Skeletal muscle cell (primary cell): ENCODE results near the gene HOXB7.
A peak's percentile ranks its signal among the peaks of the same experiment; 100 is the strongest.

Experiments used
- DNase-seq: peaks from one replicate; pipeline ENCODE4 v3.0.0-alpha.2; 2010; ENCODE audit warnings: low read depth
- H3K4me3 ChIP-seq: 2 replicates; pipeline ENCODE4 v1.5.1; 2011; ENCODE audit warnings: low read depth, mild to moderate bottlenecking, control low read depth, low read length, moderate library complexity

The HOXB7 gene

DNA sequence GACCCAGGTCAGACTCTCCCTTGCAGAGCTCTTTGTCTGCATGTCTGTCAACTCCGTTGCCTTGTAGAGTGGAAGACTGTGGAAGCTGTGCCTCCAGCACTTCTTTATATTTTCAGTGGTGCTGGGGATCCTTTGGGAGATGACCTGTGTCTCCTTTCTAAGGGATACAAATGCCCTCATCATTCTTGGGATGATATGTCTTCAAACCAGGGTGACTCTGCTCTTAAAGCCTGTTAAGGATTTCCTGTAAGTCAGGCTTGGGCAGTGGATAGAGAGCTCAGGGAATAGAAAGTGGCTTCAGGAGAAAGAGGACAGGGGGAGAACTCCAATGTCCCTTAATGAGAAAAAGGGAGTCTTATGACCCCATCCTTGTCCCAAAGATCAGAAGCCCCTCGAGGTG is 22.3 kb downstream of the HOXB7 start:
- DNase-seq = no peak
- peak overlapping the region; percentile 60 for H3K4me3 ChIP-seq

- peak overlapping the region; percentile 60 for H3K4me3 ChIP-seq
- DNase-seq = no peak
Observed at GRCh38 chr17:48588074-48588415, 22.8 kb downstream of the HOXB7 start.

GRCh38 chr17:48587276-48588073 is 23.3 kb downstream of the HOXB7 start:
- no peak for DNase-seq
- peak overlapping the region; percentile 60 for H3K4me3 ChIP-seq

GRCh38 chr17:48586355-48587258 is 24.2 kb downstream of the HOXB7 start:
- peak overlapping the region; percentile 60 for H3K4me3 ChIP-seq
- DNase-seq = no peak

DNA sequence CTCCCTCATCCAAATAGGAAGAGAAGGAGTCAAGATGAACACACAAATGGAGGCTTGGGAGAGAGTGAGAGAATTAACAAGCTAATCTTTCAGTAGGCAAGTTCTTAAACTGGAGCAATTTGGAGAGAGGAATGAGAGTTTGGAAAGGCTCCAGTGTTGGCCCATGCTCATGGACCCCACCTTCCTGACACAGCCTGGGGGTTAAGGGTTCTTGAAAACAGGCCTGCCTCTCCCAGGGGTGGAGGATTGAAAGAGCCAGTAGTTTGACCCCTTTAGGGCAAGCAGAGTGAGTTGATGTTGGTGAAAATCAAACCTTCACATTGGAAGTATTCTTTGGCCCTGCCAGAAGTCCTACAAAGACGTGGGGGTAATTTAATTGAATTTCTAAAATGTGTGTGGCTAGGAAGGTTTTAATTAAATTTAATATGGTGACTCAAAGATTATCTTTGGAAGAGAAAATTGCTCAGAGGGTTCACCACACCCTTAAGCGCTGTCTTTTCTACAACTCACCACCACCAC is 26.5 kb downstream of the HOXB7 start:
- DNase-seq = no peak
- no peak overlapping the region for H3K4me3 ChIP-seq

DNA sequence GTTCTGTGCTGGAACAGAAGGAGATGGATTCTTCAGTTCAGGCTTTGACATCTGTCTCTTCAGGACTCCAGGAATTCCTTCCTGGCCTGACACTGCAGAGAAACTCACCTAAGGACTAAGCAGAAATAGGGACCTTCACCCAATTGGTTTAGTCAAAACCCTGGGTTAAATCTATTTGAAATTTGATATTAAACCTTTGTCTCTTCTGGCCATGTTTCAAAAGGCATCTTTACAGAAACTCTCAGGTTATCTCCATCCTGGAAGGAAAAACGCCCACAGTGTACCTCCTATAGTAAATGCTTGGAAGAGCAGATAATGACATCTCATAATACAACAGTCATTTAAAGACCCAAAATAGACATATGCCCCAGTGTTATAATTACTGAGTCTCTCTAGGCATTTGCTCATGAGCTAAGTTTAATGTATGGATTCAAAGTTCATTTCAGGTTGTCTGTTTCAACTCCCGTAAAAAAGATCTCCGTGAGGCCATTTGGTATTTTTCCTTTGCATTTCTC is 27.1 kb downstream of the HOXB7 start:
- H3K4me3 ChIP-seq = no peak overlapping the region
- DNase-seq = no peak

DNA sequence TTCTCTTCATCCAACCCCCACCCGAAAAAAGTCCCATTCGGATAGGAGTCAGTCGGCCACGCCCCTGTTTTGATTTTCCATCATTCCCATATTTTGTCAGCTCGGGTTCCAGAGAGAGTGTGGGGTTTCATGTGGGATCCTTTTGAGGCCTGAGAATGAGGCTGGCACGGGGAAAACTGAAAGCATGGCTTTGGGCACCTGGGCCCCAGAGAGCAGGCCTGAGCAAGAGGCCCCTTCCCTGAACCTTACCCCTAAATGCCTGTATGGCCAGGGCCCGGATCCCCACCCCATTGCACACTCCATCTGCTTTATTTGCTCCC is 28.1 kb downstream of the HOXB7 start:
- H3K4me3 ChIP-seq = peak overlapping the region; percentile 45
- no peak for DNase-seq

DNA sequence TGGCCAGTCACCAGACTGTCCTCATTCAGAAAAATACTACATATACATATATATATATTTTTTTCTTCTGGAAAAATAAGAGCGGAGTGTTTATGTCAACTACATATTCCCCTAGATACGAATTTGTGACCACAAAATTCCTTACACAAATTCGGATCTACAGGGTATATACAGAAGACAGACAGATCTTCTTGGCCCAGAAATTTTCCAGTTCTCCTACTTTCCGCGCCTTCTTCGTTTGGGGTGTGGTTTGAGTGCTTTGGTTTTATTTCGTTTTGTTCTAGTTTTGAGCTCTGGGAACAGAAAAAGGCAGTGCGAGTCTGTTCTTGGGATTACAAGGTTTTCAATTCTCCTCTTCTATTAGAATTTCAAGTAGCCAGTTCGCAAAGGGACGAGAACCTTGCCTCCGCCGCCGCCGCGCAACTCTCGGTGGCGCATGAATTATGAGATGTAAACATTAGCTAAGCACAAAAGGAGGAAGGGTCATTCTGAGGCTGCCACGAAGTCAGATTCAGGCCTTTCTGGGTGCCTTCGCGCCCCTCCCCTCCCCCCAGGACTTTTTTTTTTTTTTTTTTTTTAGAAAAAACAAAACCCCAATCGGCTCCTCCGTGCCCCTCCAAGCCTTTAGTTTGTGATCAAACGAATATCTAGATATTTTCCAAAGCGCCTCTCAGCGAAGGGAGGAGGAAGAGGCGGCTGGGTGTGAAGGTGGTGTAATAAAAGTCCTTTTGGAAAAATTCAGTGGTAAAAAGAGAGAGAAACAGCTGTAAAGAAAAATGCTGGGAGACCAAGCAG is 30.9 kb downstream of the HOXB7 start:
- no peak overlapping the region for H3K4me3 ChIP-seq
- DNase-seq = no peak

DNA sequence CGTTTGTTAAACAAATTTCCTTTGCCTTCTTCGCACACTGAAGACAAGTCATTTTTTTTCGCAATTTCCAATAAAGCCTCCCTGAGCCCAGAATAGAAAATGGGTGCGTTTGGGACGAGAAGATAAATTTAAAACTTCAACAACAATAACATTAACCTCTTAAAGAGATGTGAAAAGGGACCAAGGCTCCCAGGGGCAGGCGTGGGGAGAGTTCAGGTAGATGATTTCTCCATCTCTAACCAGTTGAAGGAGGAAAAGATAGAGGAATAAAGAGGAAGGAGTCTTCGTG is 31.4 kb downstream of the HOXB7 start:
- no peak for DNase-seq
- H3K4me3 ChIP-seq = peak overlapping the region; percentile 53

DNA sequence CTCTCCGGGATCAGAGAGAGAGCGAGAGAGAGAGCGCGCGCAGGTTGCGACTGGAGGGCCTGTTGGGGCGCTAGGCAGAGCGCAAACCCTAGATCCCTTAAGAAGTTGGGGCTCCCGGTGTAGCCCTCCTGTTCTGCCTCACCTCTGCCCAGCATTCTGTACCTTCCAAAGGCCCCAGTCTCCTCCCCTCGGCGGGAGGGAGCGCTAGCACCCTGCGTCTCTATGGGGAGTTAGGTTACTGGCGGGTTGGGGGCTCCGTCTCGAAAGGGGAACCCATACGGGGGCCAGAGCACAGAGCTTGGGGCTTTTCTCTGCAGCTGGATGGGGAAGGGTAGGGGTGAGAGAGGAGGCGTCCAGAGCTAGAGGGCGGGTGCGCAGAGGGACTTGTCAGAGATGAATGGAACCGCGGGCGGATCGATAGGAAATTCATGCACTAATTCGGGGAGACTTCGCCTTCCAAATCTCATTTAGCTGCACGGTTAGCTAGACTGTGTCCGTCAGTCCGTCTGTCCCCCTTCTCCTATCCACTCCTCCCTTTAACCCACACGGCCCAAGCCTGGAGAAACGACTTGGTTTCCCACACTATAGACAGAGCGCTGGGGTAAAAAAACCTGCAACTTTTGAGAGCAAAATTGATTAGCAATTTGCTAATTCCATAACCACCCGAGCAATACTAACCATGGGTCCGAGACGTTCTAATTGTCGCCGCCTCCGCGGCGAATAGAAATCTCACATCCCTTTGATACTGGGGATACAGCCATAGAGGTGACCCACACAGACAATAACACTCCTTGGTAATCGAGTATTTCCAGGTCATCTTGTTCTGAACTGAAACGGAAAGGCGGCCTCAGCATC is 32.0 kb downstream of the HOXB7 start:
- DNase-seq = no peak
- peak overlapping the region; percentile 53 for H3K4me3 ChIP-seq

DNA sequence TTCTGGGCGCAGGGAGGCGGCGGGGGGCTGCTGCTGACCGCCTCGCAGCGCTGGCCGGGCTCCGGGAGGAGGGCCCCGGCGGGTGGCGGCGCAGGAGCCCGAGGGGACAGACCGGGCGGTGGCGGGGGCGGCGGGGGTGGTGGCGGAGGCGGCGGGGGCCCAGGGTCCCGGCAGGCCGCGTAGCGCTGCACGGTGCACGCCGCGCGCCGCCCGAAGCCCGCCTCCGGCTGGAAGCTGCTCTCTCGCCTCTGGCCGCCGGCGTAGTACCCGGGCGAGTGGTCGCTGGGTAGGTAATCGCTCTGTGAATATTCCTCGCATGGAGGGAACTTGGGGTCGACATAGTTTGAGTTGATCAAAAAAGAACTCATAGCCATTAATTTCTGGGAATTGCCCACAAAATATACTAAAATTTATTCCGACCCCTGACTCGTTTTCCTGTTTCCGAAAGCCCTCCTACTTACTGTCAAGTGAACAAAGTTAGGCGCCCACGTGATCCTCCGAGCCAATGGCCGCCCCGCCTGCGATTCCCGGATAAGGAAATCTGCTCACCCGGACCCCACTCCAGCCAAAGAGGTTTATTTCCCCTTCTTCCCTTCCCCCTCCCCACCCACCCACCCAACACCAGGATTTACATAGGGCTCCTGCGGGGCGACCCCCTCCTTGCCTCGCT is 32.7 kb downstream of the HOXB7 start, which contains the start of gene HOXB4:
Gene HOXB4 (minus strand): TSS at position 405 of the 670 bp plus-strand sequence. CDS start 31 bp downstream, at position 374.
- DNase-seq = no peak
- peak within 1 kb of the TSS; percentile 53 for H3K4me3 ChIP-seq

DNA sequence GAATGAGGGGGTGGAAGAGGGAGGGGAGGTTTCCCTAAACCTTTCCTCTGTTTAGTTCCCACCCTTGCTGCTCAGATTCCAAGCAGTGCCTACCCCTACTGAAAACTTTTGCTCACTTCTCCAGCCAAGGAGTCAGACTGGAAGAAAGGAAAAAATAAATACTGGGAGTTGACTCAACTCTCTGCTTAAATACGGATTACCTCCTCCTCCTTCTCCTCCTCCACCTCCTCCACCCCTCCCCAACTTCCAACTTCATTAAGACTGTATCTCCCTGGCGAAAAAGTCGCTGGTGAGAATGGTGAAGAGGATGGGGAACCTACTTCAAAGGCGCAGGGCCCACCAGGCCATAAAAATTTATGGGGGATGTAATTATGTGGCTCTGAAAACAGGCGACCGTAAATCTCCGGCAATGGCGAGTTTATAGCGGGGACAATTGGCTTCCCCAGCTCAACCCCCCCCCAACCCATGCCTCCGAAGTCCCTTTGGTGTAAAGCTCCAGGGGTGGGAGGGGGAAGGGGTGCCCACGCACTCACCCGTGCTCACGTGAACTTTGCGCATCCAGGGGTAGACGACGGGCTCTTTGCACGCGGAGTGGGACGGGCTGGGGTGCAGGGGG is 33.4 kb downstream of the HOXB7 start:
- peak overlapping the region; percentile 53 for H3K4me3 ChIP-seq
- no peak for DNase-seq

DNA sequence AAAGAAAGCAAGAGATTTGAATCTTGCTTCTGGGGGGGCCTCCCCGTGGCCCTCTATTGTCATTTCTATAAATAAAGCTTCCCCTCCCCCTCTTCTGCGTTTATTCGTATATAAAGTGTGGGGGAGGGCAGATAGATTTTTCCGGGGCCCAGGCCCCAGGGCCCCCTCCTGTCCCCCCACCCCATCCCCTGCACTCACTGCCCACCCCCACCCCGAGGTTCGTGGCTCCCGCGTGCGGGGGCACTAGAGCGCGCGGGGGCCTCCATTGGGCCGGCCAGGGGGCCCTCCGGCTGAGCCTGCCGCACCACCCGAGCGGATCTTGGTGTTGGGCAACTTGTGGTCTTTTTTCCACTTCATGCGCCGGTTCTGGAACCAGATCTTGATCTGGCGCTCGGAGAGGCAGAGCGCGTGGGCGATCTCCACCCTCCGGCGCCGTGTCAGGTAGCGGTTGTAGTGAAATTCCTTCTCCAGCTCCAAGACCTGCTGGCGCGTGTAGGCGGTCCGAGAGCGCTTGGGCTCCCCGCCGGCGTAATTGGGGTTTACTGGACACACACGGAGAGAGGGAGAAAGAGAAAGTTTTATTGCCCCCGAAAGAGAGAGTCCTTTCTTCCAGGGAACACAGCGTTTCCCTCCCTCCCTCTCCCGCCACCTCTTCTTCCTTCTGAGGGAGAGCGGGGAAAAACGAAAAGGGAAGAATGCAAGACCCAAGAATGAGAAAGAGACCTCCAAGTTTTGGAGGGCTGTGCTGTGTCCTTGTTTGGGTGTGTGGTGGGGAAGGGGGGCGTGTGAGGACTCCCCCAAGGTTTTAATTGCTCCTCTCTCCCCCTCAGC is 34.1 kb downstream of the HOXB7 start:
- no peak for DNase-seq
- peak overlapping the region; percentile 53 for H3K4me3 ChIP-seq

- H3K4me3 ChIP-seq = peak overlapping the region; percentile 1
Observed at GRCh38 chr17:48575673-48576478, 34.9 kb downstream of the HOXB7 start.

GRCh38 chr17:48575066-48575582 is 35.7 kb downstream of the HOXB7 start:
- no peak overlapping the region for H3K4me3 ChIP-seq
- DNase-seq = no peak

More at GRCh38 chr17:48575673-48576478, 34.9 kb downstream of the HOXB7 start:
- DNase-seq = no peak

DNA sequence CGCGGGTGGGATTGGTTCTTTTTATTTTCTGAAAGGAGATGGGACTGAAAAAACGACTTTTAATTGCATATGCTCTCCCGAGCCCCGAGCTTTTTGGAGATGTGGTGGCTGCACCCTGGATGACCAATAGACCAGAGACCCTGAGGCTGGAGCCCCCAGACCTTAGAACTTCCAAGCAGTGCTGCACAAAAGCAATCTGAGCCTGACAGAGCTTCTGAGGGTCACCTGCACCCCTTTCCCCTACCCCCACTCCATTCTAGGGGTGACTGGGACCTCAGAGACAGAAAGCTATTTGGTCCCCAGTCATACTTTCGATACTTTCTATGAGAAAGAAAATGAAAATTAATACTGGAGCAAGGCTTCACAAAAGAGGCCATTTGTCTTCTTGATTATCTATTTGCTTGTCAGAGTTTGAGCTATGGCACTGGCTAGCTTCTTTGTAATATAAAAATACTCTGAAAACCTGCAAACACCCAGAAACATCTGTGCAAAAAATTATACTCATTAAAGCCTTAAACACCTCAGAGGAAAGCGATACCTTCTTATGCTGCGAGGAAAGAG is 36.2 kb downstream of the HOXB7 start:
- peak overlapping the region; percentile 14 for H3K4me3 ChIP-seq
- DNase-seq = no peak
